ENCODE data around the gene PARD3.
"Not testable (repeated sequence)": the region's sequence is repeated elsewhere in the genome, so short reads cannot be mapped to it uniquely, and the experiment has no call there.

The PARD3 gene

GRCh38 chr10:34709637-34710390, 105.3 kb downstream of the PARD3 start:
- no peak for DNase-seq

- DNase-seq = no peak
These were observed 107.4 kb downstream of the PARD3 start for GRCh38 chr10:34707656-34708055.

GRCh38 chr10:34706992-34707391, 108.1 kb downstream of the PARD3 start:
- not testable (repeated sequence) for DNase-seq

DNA sequence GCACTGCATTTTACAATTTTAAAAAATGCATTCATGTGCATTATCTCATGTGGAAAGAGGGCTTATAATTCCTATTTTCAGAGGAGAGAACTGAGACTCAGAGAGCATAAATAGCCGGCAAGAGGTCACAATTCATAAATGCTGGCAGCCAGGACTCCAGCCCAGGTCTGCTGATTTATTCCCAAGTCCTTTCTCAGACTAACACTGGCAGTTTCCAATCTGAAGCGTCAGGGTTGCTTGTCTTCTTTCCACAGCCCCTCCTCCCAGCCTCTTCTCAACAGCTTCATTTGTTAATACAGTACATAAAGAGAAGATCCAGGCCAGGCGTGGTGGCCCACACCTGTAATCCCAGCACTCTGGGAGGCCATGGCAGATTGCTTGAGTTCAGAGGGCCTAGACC, 108.9 kb downstream of the PARD3 start:
- DNase-seq = no peak

- no peak for DNase-seq
These were observed 109.5 kb downstream of the PARD3 start for GRCh38 chr10:34705563-34705962.

- no peak for DNase-seq
These were observed 110.4 kb downstream of the PARD3 start for GRCh38 chr10:34704526-34705184.

- no peak for DNase-seq
These were observed 112.1 kb downstream of the PARD3 start for GRCh38 chr10:34702982-34703381.

- no peak for DNase-seq
These were observed 112.8 kb downstream of the PARD3 start for GRCh38 chr10:34702093-34702937.

- DNase-seq = no peak
These were observed 113.9 kb downstream of the PARD3 start for GRCh38 chr10:34701194-34701593.

DNA sequence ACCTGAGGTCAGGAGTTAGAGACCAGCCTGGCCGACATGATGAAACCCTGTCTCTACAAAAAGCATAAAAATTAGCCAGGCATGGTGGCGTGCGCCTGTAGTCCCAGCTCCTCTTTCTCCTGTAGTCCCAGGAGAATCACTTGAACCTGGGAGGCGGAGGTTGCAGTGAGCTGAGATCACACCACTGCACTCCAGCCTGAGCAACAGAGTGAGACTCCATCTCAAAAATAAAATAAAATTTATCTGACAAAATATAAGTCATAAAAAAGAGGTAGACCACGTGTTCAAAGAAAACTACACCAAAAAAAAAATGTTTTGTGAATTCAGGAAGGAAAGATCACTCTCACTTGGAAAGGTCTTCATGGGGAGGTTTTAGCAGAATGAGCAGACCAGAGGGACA, 114.3 kb downstream of the PARD3 start:
- DNase-seq = not testable (repeated sequence)

GRCh38 chr10:34699904-34700517, 115.1 kb downstream of the PARD3 start:
- no peak for DNase-seq

GRCh38 chr10:34698979-34699378, 116.1 kb downstream of the PARD3 start:
- DNase-seq = no peak

- DNase-seq = no peak
These were observed 116.8 kb downstream of the PARD3 start for GRCh38 chr10:34698248-34698831.

DNA sequence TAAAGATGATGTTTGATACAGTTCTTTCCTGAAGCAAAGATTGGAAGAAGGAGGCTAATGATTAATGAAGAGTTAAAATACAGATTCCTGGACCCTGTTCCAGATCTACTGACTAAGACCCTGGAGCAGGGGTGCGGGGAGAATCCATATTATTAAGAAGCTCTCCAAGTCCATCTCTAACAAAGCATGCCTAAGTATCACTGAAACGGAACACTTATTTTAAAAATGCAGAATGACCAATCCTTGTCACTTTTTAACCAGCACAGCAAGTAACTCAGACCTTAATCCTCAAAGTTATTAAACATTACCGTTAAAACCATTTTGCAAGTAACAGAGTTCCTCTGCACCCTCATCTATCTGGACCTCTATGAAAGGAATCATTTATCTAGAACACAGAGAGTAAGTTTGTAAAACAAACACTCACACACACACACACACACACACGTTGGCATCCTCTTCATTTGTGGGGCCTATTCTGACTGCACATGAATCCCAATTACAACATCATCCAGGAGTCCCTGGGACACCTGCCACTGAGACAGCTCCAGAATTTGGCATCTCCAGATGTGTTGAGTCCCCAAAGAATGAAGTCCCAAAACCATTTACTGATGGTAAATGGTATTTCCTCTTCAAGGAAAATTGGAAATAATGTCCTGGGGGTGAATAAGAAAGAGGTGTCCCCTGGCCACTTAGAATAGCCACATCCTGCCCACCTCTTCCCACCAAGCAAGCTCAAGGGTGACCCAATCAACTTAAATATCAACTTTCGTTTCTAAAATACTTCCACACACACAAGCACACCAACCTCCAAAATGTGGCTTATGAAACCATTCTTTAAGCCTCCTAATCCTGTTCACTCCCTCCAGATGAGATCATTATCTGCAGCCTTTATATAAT, 117.5 kb downstream of the PARD3 start:
- DNase-seq = no peak

- no peak for DNase-seq
These were observed 118.7 kb downstream of the PARD3 start for GRCh38 chr10:34696423-34696822.

GRCh38 chr10:34690383-34691049, 124.6 kb downstream of the PARD3 start:
- DNase-seq = no peak

- no peak for DNase-seq
These were observed 126.0 kb downstream of the PARD3 start for GRCh38 chr10:34689053-34689452.

DNA sequence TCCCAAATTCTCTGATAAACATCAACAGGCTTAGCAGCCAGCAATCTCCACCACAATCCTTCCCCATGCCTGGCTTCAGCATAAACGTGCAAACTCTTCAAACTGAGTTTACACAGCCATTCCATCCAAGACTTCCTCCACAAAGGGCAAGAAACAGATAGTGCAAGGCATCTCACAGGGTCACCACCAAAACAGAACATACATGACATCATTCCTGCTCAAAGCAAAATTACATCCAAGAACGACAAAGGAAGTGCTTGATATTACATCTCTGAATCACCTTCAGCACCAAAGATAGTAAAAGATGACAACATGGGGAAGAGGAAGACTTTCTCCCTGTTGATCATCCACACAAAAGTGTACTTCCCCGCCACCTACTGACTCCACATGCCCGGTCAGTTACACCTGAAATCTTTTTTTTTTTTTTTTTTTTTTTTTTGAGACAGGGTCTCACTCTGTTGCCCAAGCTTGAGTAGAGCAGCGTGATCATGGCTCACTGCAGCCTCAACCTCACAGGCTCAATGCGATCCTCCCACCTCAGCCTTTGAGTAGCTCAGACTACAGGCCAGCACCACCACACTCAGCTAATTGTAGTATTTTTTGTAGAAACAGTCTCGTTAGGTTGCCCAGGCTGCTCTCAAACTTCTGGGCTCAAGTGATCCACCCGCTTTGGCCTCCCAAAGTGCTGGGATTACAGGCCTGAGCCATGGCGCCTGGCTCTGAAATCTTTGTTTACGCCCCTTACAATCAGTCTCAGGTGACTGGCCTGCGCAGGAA, 127.5 kb downstream of the PARD3 start:
- DNase-seq = no peak

DNA sequence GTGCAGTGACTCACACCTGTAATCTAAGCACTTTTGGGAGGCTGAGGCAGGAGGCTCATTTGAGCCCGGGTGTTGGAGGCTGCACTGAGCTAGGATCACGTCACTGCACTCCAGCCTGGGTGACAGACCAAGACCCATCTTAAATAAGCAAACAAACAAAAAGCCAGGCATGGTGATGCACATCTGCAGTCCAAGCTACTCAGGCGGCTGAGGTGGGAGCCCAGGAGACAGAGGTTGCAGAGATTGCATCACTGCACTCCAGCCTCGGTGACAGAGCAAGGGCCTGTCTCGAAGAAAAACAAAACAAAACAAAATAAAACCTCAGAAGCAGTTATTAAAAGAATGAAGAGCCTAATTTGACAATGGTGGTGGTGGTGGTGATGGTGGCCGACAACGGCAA, 132.5 kb downstream of the PARD3 start:
- DNase-seq = no peak

GRCh38 chr10:34681933-34682332, 133.2 kb downstream of the PARD3 start:
- no peak for DNase-seq
